ENCODE results near the gene MTUS2.

DNA sequence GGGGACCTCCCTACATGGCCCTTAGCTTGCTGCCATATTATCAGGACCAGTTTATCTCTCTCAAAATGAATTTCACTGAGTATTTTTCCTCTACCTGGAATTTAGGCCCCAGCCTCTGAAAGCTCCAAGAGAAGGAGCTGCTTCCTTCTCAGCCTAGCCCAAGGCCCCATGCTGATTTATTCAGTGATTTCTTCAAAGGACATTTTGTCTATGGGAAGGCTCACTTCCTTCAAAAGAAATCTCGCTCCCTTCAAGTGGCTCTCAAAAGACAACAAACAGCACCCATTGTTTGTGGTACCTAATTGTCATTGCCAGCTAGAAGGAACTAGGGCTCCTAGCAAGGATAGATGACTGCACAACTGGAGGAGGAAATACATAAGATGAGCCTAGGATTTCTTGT lies 602.9 kb downstream of the MTUS2 start:
- no peak for TF ChIP-seq PHF8 (conservative IDR thresholded peaks at IDR 0.05; ENCODE audit: low read depth, low read length)
- TF ChIP-seq EZH2 (IDR thresholded peaks at IDR 0.05; ENCODE audit: low read depth, low read length, severe bottlenecking): no peak
- TF ChIP-seq, protein P1, sequence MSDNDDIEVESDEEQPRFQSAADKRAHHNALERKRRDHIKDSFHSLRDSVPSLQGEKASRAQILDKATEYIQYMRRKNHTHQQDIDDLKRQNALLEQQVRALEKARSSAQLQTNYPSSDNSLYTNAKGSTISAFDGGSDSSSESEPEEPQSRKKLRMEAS (IDR thresholded peaks at IDR 0.05): no peak
- TF ChIP-seq POLR2A (IDR thresholded peaks at IDR 0.05; ENCODE audit: control extremely low read depth in 1 of 2, low read depth in 2 of 2, low read length in 2 of 2): no peak
- TF ChIP-seq, protein P2, sequence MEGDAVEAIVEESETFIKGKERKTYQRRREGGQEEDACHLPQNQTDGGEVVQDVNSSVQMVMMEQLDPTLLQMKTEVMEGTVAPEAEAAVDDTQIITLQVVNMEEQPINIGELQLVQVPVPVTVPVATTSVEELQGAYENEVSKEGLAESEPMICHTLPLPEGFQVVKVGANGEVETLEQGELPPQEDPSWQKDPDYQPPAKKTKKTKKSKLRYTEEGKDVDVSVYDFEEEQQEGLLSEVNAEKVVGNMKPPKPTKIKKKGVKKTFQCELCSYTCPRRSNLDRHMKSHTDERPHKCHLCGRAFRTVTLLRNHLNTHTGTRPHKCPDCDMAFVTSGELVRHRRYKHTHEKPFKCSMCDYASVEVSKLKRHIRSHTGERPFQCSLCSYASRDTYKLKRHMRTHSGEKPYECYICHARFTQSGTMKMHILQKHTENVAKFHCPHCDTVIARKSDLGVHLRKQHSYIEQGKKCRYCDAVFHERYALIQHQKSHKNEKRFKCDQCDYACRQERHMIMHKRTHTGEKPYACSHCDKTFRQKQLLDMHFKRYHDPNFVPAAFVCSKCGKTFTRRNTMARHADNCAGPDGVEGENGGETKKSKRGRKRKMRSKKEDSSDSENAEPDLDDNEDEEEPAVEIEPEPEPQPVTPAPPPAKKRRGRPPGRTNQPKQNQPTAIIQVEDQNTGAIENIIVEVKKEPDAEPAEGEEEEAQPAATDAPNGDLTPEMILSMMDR (IDR thresholded peaks at IDR 0.05; ENCODE audit: control extremely low read depth in 1 of 3, insufficient read depth in 1 of 3, low read depth in 1 of 3, low read length in 3 of 3): no peak
- no peak for TF ChIP-seq POU5F1 (IDR thresholded peaks at IDR 0.05; ENCODE audit: low read depth, low read length)
- no peak for TF ChIP-seq SP2 (IDR thresholded peaks at IDR 0.05; ENCODE audit: low read length)
- no peak for TF ChIP-seq CREB1 (IDR thresholded peaks at IDR 0.05)
- TF ChIP-seq GTF2F1 (IDR thresholded peaks at IDR 0.05; ENCODE audit: borderline replicate concordance, low read depth, low read length): no peak
- TF ChIP-seq EP300 (IDR thresholded peaks at IDR 0.05; ENCODE audit: borderline replicate concordance in 1 of 2, low read depth in 2 of 2, low read length in 2 of 2): no peak
- no peak for TF ChIP-seq JUN (IDR thresholded peaks at IDR 0.05; ENCODE audit: low read depth, low read length)
